ENCODE measurements around the gene CLASRP.
"Not testable (repeated sequence)": the region's sequence is repeated elsewhere in the genome, so short reads cannot be mapped to it uniquely, and the experiment has no call there.

Gene CLASRP

GRCh38 chr19:45117167-45117594, 78.3 kb downstream of the CLASRP start:
- Histone ChIP-seq H3K27me3 (no peaks in the 10 kb centered on the region), H3K4me1 (ENCODE audit: control insufficient read depth in 1 of 2, insufficient read depth in 1 of 2, low read depth in 1 of 2, low read length in 1 of 2) (peaks cover 51 to 56% of the 10 kb centered on the region in 2 experiments), H3K4me3 (ENCODE audit: low read depth in 1 of 2, low read length in 1 of 2) (peak overlapping the region in 1 of 2 experiments; percentile 7), H3K9me3 (no peaks in the 10 kb centered on the region), H3K36me3 (no peaks in the 10 kb centered on the region), H3K27ac (peak overlapping the region; percentile 89)
- no peak for TF ChIP-seq CTCF (IDR thresholded peaks at IDR 0.05)

- Histone ChIP-seq H3K4me1 (ENCODE audit: control insufficient read depth in 1 of 2, insufficient read depth in 1 of 2, low read depth in 1 of 2, low read length in 1 of 2) (peaks cover 51 to 55% of the 10 kb centered on the region in 2 experiments), H3K27ac (peak overlapping the region; percentile 89), H3K36me3 (no peaks in the 10 kb centered on the region)
Measured at GRCh38 chr19:45117671-45118070, 78.8 kb downstream of the CLASRP start.

GRCh38 chr19:45118106-45118505, 79.3 kb downstream of the CLASRP start:
- Histone ChIP-seq H3K9me3 (no peaks in the 10 kb centered on the region), H3K36me3 (no peaks in the 10 kb centered on the region), H3K4me1 (ENCODE audit: control insufficient read depth in 1 of 2, insufficient read depth in 1 of 2, low read depth in 1 of 2, low read length in 1 of 2) (peaks cover 51 to 55% of the 10 kb centered on the region in 2 experiments), H3K27me3 (no peaks in the 10 kb centered on the region), H3K4me3 (ENCODE audit: low read depth in 1 of 2, low read length in 1 of 2) (no peak overlapping the region), H3K27ac (peak overlapping the region; percentile 89)
- no peak for TF ChIP-seq CTCF (IDR thresholded peaks at IDR 0.05)

More at GRCh38 chr19:45117671-45118070, 78.8 kb downstream of the CLASRP start:
- Histone ChIP-seq H3K27me3 (no peaks in the 10 kb centered on the region), H3K9me3 (no peaks in the 10 kb centered on the region), H3K4me3 (ENCODE audit: low read depth in 1 of 2, low read length in 1 of 2) (peak overlapping the region in 1 of 2 experiments; percentile 7)
- no peak for TF ChIP-seq CTCF (IDR thresholded peaks at IDR 0.05)

- Histone ChIP-seq H3K27ac (peak overlapping the region; percentile 89), H3K4me1 (ENCODE audit: control insufficient read depth in 1 of 2, insufficient read depth in 1 of 2, low read depth in 1 of 2, low read length in 1 of 2) (peaks cover 51 to 55% of the 10 kb centered on the region in 2 experiments)
- not testable (repeated sequence) for H3K36me3 ChIP-seq; H3K9me3 ChIP-seq; H3K27me3 ChIP-seq; H3K4me3 ChIP-seq (ENCODE audit: low read depth in 1 of 2, low read length in 1 of 2)
Measured at GRCh38 chr19:45118591-45119355, 79.9 kb downstream of the CLASRP start.

GRCh38 chr19:45119582-45119981, 80.7 kb downstream of the CLASRP start:
- Histone ChIP-seq H3K4me3 (ENCODE audit: low read depth in 1 of 2, low read length in 1 of 2) (no peak overlapping the region), H3K27me3 (no peaks in the 10 kb centered on the region), H3K9me3 (no peaks in the 10 kb centered on the region), H3K36me3 (peaks cover 3% of the 10 kb centered on the region), H3K27ac (no peak overlapping the region), H3K4me1 (ENCODE audit: control insufficient read depth in 1 of 2, insufficient read depth in 1 of 2, low read depth in 1 of 2, low read length in 1 of 2) (peaks cover 44 to 47% of the 10 kb centered on the region in 2 experiments)
- no peak for TF ChIP-seq CTCF (IDR thresholded peaks at IDR 0.05)
